ENCODE data around the gene MYO5B.
A peak's percentile ranks its signal among the peaks of the same experiment; 100 is the strongest.

MYO5B gene

DNA sequence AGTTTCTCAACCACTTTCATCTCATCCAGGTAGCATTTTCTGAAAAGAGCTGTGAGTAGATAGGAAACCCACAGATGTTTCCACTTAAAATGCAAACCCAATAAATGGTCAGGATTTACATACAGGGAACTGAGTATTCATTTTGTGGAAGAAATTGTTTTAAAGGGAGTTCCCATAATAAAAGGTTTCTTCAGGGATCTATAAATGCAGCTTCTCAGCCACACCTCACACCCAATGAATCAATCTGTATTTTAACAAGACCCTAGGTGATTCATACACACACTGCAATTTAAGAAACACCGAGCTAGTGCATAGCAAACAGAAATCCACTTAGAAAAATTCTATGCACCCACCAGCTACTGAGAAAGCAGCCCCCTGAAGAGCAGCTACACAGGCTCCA, 241.6 kb downstream of the MYO5B start:
- H3K4me3 ChIP-seq (ENCODE audit: low read length) = no peak overlapping the region
- H2BK15ac ChIP-seq (replicated peaks; ENCODE audit: low read depth) = no peak overlapping the region
- no peak overlapping the region for H4K8ac ChIP-seq (ENCODE audit: low read depth, low read length)
- no CpG with 5 or more reads among the region's 1 CpG for WGBS (ENCODE audit: extremely low coverage, insufficient coverage, low lambda C conversion rate)
- H3K9ac ChIP-seq (ENCODE audit: low read length) = no peak overlapping the region
- no peaks in the 10 kb centered on the region for H3K36me3 ChIP-seq (ENCODE audit: control insufficient read depth, insufficient read depth, low read length)
- no peak for DNase-seq
- H3K79me2 ChIP-seq (ENCODE audit: control insufficient read depth, insufficient read depth, low read length) = no peaks in the 10 kb centered on the region
- H3K27me3 ChIP-seq (ENCODE audit: insufficient read depth, low read length, poor library complexity) = no peaks in the 10 kb centered on the region
- H2BK120ac ChIP-seq (ENCODE audit: low read depth, low read length) = no peak overlapping the region
- H3K4me2 ChIP-seq (ENCODE audit: low read length) = no peak overlapping the region
- no peaks in the 10 kb centered on the region for H3K79me1 ChIP-seq (ENCODE audit: low read length)
- H3K18ac ChIP-seq (ENCODE audit: low read length) = no peak overlapping the region
- peaks cover 5% of the 10 kb centered on the region for H3K4me1 ChIP-seq (ENCODE audit: control insufficient read depth, low read depth, low read length)
- H2AK5ac ChIP-seq (ENCODE audit: low read length) = no peak overlapping the region
- no peak overlapping the region for H4K5ac ChIP-seq (ENCODE audit: low read length)
- no peak overlapping the region for H3K23ac ChIP-seq (ENCODE audit: low read length)
- no peak overlapping the region for H2BK5ac ChIP-seq (ENCODE audit: low read length)
- H3K4ac ChIP-seq (ENCODE audit: low read depth, low read length) = no peak overlapping the region
- H3K56ac ChIP-seq (ENCODE audit: low read length) = no peak overlapping the region
- no peak overlapping the region for H3K27ac ChIP-seq (ENCODE audit: low read depth, low read length)

DNA sequence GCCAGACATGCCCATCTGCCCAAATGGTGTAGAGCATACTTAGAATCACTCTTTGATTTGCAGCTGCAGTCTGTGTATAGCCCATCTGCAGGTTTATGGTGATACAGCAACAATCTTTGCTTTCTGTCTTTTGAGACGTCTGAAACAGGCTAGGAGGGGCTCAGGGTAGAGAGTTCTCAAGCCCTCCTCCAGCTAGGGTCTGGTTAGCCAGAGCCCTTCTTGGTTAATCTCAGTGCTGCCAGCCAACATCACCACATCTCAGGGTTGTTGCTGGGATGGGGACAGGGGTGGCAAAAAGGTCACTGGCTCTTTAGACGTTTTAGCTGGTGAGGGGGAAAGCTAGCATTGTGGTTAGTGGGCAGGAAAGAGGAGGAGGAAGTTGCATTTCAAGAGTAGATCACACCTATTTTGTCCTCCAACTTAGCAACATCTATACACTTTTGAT, 245.0 kb downstream of the MYO5B start:
- no peak overlapping the region for H3K4ac ChIP-seq (ENCODE audit: low read depth, low read length)
- H4K5ac ChIP-seq (ENCODE audit: low read length) = no peak overlapping the region
- no peak overlapping the region for H3K27ac ChIP-seq (ENCODE audit: low read depth, low read length)
- H3K23ac ChIP-seq (ENCODE audit: low read length) = no peak overlapping the region
- H3K79me2 ChIP-seq (ENCODE audit: control insufficient read depth, insufficient read depth, low read length) = no peaks in the 10 kb centered on the region
- no CpG with 5 or more reads among the region's 2 CpGs for WGBS (ENCODE audit: extremely low coverage, insufficient coverage, low lambda C conversion rate)
- H3K56ac ChIP-seq (ENCODE audit: low read length) = no peak overlapping the region
- no peak overlapping the region for H3K9ac ChIP-seq (ENCODE audit: low read length)
- no peak overlapping the region for H3K4me2 ChIP-seq (ENCODE audit: low read length)
- H3K18ac ChIP-seq (ENCODE audit: low read length) = no peak overlapping the region
- H3K79me1 ChIP-seq (ENCODE audit: low read length) = no peaks in the 10 kb centered on the region
- no peak overlapping the region for H2BK120ac ChIP-seq (ENCODE audit: low read depth, low read length)
- no peaks in the 10 kb centered on the region for H3K27me3 ChIP-seq (ENCODE audit: insufficient read depth, low read length, poor library complexity)
- peaks cover 4% of the 10 kb centered on the region for H3K4me1 ChIP-seq (ENCODE audit: control insufficient read depth, low read depth, low read length)
- H3K36me3 ChIP-seq (ENCODE audit: control insufficient read depth, insufficient read depth, low read length) = no peaks in the 10 kb centered on the region
- H2AK5ac ChIP-seq (ENCODE audit: low read length) = no peak overlapping the region
- no peak overlapping the region for H2BK5ac ChIP-seq (ENCODE audit: low read length)
- H4K8ac ChIP-seq (ENCODE audit: low read depth, low read length) = no peak overlapping the region
- H2BK15ac ChIP-seq (replicated peaks; ENCODE audit: low read depth) = no peak overlapping the region
- H3K4me3 ChIP-seq (ENCODE audit: low read length) = no peak overlapping the region
- DNase-seq = no peak

DNA sequence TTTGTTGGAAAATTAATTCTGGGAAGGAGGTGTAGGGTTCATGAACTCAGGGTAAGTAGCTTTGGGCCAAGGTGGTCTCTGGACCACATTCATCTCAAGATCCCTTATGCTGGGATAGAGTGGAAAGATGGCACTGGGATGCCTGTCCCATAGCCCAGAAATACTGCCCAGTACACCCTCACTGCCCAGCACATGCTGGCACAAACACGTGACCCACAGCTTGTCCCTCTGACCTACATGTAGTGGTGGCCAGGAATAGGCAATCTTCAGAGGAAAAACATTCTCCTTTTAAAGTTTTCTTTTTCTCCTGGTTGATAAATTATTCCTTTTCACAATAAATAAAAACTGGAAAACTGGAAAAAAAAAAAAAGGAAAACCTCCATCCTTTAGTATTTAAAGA, 246.0 kb downstream of the MYO5B start:
- Histone ChIP-seq H4K5ac (ENCODE audit: low read length) (no peak overlapping the region), H3K79me1 (ENCODE audit: low read length) (no peaks in the 10 kb centered on the region), H2AK5ac (ENCODE audit: low read length) (no peak overlapping the region), H3K4me3 (ENCODE audit: low read length) (no peak overlapping the region), H3K4ac (ENCODE audit: low read depth, low read length) (no peak overlapping the region), H3K56ac (ENCODE audit: low read length) (no peak overlapping the region), H3K27ac (ENCODE audit: low read depth, low read length) (no peak overlapping the region), H3K79me2 (ENCODE audit: control insufficient read depth, insufficient read depth, low read length) (no peaks in the 10 kb centered on the region), H3K36me3 (ENCODE audit: control insufficient read depth, insufficient read depth, low read length) (no peaks in the 10 kb centered on the region), H3K4me2 (ENCODE audit: low read length) (no peak overlapping the region), H3K4me1 (ENCODE audit: control insufficient read depth, low read depth, low read length) (peaks cover 4% of the 10 kb centered on the region), H3K23ac (ENCODE audit: low read length) (no peak overlapping the region), H2BK120ac (ENCODE audit: low read depth, low read length) (no peak overlapping the region), H2BK5ac (ENCODE audit: low read length) (no peak overlapping the region), H3K27me3 (ENCODE audit: insufficient read depth, low read length, poor library complexity) (no peaks in the 10 kb centered on the region), H3K18ac (ENCODE audit: low read length) (no peak overlapping the region), H4K8ac (ENCODE audit: low read depth, low read length) (no peak overlapping the region), H3K9ac (ENCODE audit: low read length) (no peak overlapping the region), H2BK15ac (replicated peaks; ENCODE audit: low read depth) (no peak overlapping the region)
- DNase-seq = no peak
- WGBS (ENCODE audit: extremely low coverage, insufficient coverage, low lambda C conversion rate) = no CpG with 5 or more reads among the region's 1 CpG

DNA sequence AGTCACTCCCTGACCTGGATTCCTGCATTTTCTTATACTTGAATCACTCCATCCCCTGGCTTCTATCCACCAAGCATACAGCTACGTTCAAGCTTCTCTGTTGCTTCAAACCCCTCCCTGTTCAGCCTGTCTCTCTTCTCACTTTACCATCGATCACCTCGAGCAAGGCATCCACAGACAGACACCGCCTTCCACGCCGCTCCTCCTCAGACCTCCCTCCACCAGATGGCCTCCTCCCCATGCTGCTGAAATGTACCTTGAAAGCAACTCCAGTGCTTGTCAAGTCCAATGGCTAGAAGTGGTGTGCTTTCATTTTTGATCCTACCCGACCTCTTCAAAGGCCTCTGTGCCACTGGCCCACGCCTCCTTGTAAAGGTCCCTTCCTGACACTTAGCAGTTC, 250.3 kb downstream of the MYO5B start:
- Histone ChIP-seq H3K4me2 (ENCODE audit: low read length) (no peak overlapping the region), H3K27ac (ENCODE audit: low read depth, low read length) (no peak overlapping the region), H3K4me1 (ENCODE audit: control insufficient read depth, low read depth, low read length) (peaks cover 2% of the 10 kb centered on the region), H3K79me2 (ENCODE audit: control insufficient read depth, insufficient read depth, low read length) (no peaks in the 10 kb centered on the region), H3K9ac (ENCODE audit: low read length) (no peak overlapping the region), H2BK5ac (ENCODE audit: low read length) (no peak overlapping the region), H3K79me1 (ENCODE audit: low read length) (no peaks in the 10 kb centered on the region), H2BK15ac (replicated peaks; ENCODE audit: low read depth) (no peak overlapping the region), H3K23ac (ENCODE audit: low read length) (no peak overlapping the region), H3K27me3 (ENCODE audit: insufficient read depth, low read length, poor library complexity) (no peaks in the 10 kb centered on the region), H3K56ac (ENCODE audit: low read length) (no peak overlapping the region), H4K5ac (ENCODE audit: low read length) (no peak overlapping the region), H4K8ac (ENCODE audit: low read depth, low read length) (no peak overlapping the region), H3K18ac (ENCODE audit: low read length) (no peak overlapping the region), H3K36me3 (ENCODE audit: control insufficient read depth, insufficient read depth, low read length) (no peaks in the 10 kb centered on the region), H2BK120ac (ENCODE audit: low read depth, low read length) (no peak overlapping the region), H3K4ac (ENCODE audit: low read depth, low read length) (no peak overlapping the region), H2AK5ac (ENCODE audit: low read length) (no peak overlapping the region), H3K4me3 (ENCODE audit: low read length) (no peak overlapping the region)
- WGBS (ENCODE audit: extremely low coverage, insufficient coverage, low lambda C conversion rate) = no CpG with 5 or more reads among the region's 8 CpGs
- DNase-seq = peak; percentile 55

DNA sequence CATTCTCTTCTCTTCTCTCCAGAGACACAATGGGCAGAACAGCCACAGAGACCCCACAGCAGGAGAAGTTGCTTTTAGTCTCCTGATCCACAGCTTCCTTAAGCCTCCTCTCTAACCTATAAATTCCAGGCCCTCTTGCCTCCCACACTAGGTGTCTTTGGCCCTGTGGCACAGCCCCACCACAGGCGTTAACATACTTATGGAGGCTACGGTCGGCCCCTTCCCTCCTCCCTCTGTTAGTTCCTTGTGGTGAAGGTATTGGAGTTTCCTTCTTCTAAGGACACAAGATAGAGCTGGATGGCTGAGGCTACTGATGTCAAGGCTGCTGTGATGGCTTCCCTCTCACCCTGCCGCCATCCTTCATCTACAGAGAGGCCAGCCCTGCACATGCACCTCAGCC, 258.1 kb downstream of the MYO5B start:
- H3K4me3 ChIP-seq (ENCODE audit: low read length) = no peak overlapping the region
- H3K4ac ChIP-seq (ENCODE audit: low read depth, low read length) = no peak overlapping the region
- no peak overlapping the region for H2BK5ac ChIP-seq (ENCODE audit: low read length)
- no peak overlapping the region for H4K5ac ChIP-seq (ENCODE audit: low read length)
- H3K27me3 ChIP-seq (ENCODE audit: insufficient read depth, low read length, poor library complexity) = no peaks in the 10 kb centered on the region
- no peak overlapping the region for H2BK15ac ChIP-seq (replicated peaks; ENCODE audit: low read depth)
- H2AK5ac ChIP-seq (ENCODE audit: low read length) = no peak overlapping the region
- no peak overlapping the region for H3K56ac ChIP-seq (ENCODE audit: low read length)
- H3K79me1 ChIP-seq (ENCODE audit: low read length) = no peaks in the 10 kb centered on the region
- H3K27ac ChIP-seq (ENCODE audit: low read depth, low read length) = no peak overlapping the region
- no peaks in the 10 kb centered on the region for H3K4me1 ChIP-seq (ENCODE audit: control insufficient read depth, low read depth, low read length)
- no peak overlapping the region for H3K23ac ChIP-seq (ENCODE audit: low read length)
- H2BK120ac ChIP-seq (ENCODE audit: low read depth, low read length) = no peak overlapping the region
- H3K36me3 ChIP-seq (ENCODE audit: control insufficient read depth, insufficient read depth, low read length) = no peaks in the 10 kb centered on the region
- no peak for DNase-seq
- no peak overlapping the region for H3K9ac ChIP-seq (ENCODE audit: low read length)
- no peak overlapping the region for H4K8ac ChIP-seq (ENCODE audit: low read depth, low read length)
- no peaks in the 10 kb centered on the region for H3K79me2 ChIP-seq (ENCODE audit: control insufficient read depth, insufficient read depth, low read length)
- H3K4me2 ChIP-seq (ENCODE audit: low read length) = no peak overlapping the region
- no peak overlapping the region for H3K18ac ChIP-seq (ENCODE audit: low read length)
- no CpG with 5 or more reads among the region's 4 CpGs for WGBS (ENCODE audit: extremely low coverage, insufficient coverage, low lambda C conversion rate)

DNA sequence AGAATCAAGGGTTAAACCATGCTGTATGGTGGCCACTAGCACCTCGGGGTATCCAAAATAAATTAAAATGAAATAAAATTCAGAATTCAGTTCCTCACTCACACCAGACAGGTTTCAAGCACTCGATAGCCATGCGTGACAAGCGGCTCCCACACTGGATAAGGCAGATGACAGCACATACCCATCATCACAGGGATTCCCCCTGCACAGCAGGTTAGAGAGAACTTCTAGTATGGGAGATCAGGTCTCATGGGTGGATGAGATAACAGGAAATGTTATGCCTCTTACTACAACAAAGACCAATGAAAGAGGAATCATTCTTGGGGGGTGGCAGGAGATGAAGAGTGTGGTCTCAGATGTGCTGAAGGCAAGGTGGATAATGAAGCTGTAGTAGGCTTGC, 259.7 kb downstream of the MYO5B start:
- no peak overlapping the region for H3K56ac ChIP-seq (ENCODE audit: low read length)
- no peak overlapping the region for H3K4ac ChIP-seq (ENCODE audit: low read depth, low read length)
- H3K79me1 ChIP-seq (ENCODE audit: low read length) = no peaks in the 10 kb centered on the region
- H3K4me1 ChIP-seq (ENCODE audit: control insufficient read depth, low read depth, low read length) = no peaks in the 10 kb centered on the region
- H4K8ac ChIP-seq (ENCODE audit: low read depth, low read length) = no peak overlapping the region
- H3K79me2 ChIP-seq (ENCODE audit: control insufficient read depth, insufficient read depth, low read length) = no peaks in the 10 kb centered on the region
- H3K23ac ChIP-seq (ENCODE audit: low read length) = no peak overlapping the region
- H3K18ac ChIP-seq (ENCODE audit: low read length) = no peak overlapping the region
- WGBS (ENCODE audit: extremely low coverage, insufficient coverage, low lambda C conversion rate) = no CpG with 5 or more reads among the region's 4 CpGs
- H2BK15ac ChIP-seq (replicated peaks; ENCODE audit: low read depth) = no peak overlapping the region
- no peak overlapping the region for H2AK5ac ChIP-seq (ENCODE audit: low read length)
- no peak overlapping the region for H2BK5ac ChIP-seq (ENCODE audit: low read length)
- no peak for DNase-seq
- no peak overlapping the region for H2BK120ac ChIP-seq (ENCODE audit: low read depth, low read length)
- H4K5ac ChIP-seq (ENCODE audit: low read length) = no peak overlapping the region
- H3K27me3 ChIP-seq (ENCODE audit: insufficient read depth, low read length, poor library complexity) = no peaks in the 10 kb centered on the region
- H3K4me3 ChIP-seq (ENCODE audit: low read length) = no peak overlapping the region
- no peak overlapping the region for H3K9ac ChIP-seq (ENCODE audit: low read length)
- H3K27ac ChIP-seq (ENCODE audit: low read depth, low read length) = no peak overlapping the region
- no peaks in the 10 kb centered on the region for H3K36me3 ChIP-seq (ENCODE audit: control insufficient read depth, insufficient read depth, low read length)
- no peak overlapping the region for H3K4me2 ChIP-seq (ENCODE audit: low read length)
